ENCODE data around the gene MT1B. TPM values are rescaled to one million over a fixed set of nuclear protein-coding genes. Genes with fewer than 3 reads are reported as not detected.
A peak's percentile ranks its signal among the peaks of the same experiment; 100 is the strongest.
"Not testable (repeated sequence)": the region's sequence is repeated elsewhere in the genome, so short reads cannot be mapped to it uniquely, and the experiment has no call there.

The MT1B gene
- total RNA-seq, 6 experiments from 2014 or later: not detected

DNA sequence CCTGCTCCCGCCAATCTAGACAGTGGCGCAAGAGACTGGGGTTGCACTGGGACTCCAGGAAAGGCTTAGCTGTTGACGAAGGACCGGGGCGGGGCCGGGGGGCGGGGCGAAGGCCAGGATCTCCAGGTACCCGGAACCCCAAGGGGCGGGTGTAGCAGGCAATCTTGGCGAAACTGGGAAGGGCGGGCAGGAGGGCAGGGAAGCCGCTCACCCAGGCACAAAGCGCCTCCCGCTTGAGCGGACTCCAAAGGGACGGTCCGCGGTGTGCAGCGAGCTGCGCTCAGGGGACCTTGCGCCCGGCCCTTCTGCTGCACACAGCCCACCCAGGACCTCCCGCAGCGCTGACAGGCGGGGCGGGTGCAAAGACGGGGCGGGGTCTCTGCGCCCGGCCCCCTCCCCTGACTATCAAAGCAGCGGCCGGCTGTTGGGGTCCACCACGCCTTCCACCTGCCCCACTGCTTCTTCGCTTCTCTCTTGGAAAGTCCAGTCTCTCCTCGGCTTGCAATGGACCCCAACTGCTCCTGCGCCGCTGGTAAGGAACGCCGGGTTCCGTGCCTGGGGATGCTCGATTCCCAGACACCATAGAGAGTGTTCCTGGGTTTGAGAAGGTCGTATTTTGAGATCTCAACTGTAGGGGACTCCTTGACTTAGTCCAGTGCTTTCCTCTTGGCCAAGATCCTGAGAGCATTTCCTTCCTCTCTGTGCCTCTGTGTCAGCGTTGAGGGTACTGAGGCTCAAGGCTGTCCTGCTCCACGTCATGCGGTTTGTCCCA is 6.1 kb downstream of the MT1B start, which contains the start of gene MT1F:
MT1F (plus strand) TSS at position 405 of the 772 bp plus-strand sequence; CDS start at position 505, 100 bp downstream.
- H3K27me3 Mint-ChIP-seq (ENCODE audit: insufficient read depth): peaks cover 68% of the 10 kb centered on the region
- 0 out of 2 replicates have a peak, but pooled peaks cover 3% of the 10 kb centered on the region for H3K36me3 Mint-ChIP-seq (ENCODE audit: low read depth)
- H3K4me1 Mint-ChIP-seq (ENCODE audit: low read depth): peaks cover 14% of the 10 kb centered on the region
- DNase-seq: no peak
- TF ChIP-seq, protein P1, sequence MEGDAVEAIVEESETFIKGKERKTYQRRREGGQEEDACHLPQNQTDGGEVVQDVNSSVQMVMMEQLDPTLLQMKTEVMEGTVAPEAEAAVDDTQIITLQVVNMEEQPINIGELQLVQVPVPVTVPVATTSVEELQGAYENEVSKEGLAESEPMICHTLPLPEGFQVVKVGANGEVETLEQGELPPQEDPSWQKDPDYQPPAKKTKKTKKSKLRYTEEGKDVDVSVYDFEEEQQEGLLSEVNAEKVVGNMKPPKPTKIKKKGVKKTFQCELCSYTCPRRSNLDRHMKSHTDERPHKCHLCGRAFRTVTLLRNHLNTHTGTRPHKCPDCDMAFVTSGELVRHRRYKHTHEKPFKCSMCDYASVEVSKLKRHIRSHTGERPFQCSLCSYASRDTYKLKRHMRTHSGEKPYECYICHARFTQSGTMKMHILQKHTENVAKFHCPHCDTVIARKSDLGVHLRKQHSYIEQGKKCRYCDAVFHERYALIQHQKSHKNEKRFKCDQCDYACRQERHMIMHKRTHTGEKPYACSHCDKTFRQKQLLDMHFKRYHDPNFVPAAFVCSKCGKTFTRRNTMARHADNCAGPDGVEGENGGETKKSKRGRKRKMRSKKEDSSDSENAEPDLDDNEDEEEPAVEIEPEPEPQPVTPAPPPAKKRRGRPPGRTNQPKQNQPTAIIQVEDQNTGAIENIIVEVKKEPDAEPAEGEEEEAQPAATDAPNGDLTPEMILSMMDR (IDR thresholded peaks at IDR 0.05): no peak
- H3K9me3 Mint-ChIP-seq: no peaks in the 10 kb centered on the region
- peak within 1 kb of the TSS; percentile 81 for H3K4me3 Mint-ChIP-seq
- no peak within 1 kb of the TSS for H3K27ac Mint-ChIP-seq

DNA sequence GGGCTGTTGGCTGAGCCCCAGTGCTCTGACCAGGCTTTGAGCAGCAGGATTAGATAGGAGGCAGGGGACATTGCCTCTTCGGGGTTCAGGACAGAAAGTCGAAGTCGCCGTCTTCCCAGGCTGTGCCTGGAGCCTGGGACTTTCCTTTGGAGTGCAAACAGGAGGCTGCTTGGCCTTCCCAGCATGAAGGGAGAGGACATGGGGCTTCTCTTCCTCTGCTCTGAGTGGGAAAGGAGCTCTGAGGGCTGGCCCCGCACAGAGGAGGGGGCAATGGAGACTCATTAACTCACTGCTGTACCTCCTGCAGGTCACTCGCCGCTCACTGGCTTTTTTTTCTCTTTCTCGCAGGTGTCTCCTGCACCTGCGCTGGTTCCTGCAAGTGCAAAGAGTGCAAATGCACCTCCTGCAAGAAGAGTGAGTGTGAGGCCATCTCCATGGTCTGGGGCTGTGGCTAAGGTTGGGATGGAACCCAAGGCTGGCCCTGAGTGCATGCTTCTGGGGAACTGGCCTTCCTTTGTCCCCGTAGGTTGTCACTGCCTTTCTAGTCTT is 6.7 kb downstream of the MT1B start:
- no peak overlapping the region for H3K27ac Mint-ChIP-seq
- peaks cover 64% of the 10 kb centered on the region for H3K27me3 Mint-ChIP-seq (ENCODE audit: insufficient read depth)

DNA sequence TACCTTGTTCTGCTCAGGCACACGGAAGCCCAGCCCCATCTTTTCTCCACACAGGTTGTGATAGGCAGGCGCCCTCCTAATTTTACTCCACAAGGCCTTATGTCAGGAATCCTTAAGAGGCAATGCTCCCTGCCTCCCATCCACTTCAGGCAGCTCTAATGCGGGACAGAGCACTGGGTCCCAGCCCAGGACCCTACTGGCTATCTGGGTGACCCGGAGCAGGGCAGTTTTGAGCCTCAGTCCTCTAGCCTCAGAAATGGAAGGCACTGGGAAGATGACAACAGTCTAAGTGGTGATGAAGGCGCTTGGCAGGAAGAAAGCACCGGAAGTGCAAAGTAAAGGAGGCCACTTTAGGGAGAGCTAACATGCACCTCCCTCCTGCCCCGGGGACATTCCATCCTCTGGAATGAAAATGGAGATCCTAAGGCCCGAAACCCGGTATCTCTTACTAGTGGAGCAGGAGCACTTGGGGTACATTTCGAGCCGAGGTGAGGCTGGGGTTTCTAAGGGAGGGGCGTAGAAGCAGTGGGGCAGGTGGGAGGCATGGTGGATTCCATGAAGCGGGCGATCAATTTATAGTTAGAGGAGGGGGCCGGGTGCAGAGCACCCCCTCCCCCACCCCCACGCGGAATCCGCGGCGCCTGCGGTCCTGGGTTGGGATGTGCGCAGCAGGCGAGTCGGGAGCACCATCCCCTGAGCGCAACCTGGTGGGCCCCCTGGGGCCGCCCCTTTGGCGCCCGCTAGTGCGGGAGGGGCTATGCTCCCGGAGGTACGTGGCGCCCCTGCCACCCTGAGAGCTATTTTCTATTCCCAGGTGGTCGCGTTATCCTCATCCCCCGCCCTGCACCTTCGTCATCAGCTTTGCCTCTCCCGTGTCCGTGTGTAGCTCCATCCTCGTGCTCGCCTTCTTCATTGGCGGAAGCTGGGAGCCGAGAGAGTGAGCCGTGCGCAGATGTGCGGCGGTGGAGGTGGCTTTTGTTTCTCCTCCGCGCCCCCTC is 11.0 kb downstream of the MT1B start:
- peak overlapping the region; percentile 42 for H3K4me3 Mint-ChIP-seq
- TF ChIP-seq, protein P1 (IDR thresholded peaks at IDR 0.05): no peak
- DNase-seq: no peak
- 0 out of 2 replicates have a peak, but pooled peaks cover 3% of the 10 kb centered on the region for H3K36me3 Mint-ChIP-seq (ENCODE audit: low read depth)
- H3K9me3 Mint-ChIP-seq: no peaks in the 10 kb centered on the region
- H3K27me3 Mint-ChIP-seq (ENCODE audit: insufficient read depth): peaks cover 69% of the 10 kb centered on the region
- H3K27ac Mint-ChIP-seq: no peak overlapping the region
- peaks cover 15% of the 10 kb centered on the region for H3K4me1 Mint-ChIP-seq (ENCODE audit: low read depth)

More for the DNA sequence above, 6.7 kb downstream of the MT1B start:
- Mint-ChIP-seq H3K4me3 (peak overlapping the region; percentile 81; the same call in 1 of the 2 replicates), H3K4me1 (ENCODE audit: low read depth) (peaks cover 15% of the 10 kb centered on the region), H3K9me3 (no peaks in the 10 kb centered on the region), H3K36me3 (ENCODE audit: low read depth) (0 out of 2 replicates have a peak, but pooled peaks cover 3% of the 10 kb centered on the region)
- no peak for DNase-seq
- TF ChIP-seq, protein P1 (IDR thresholded peaks at IDR 0.05): no peak

DNA sequence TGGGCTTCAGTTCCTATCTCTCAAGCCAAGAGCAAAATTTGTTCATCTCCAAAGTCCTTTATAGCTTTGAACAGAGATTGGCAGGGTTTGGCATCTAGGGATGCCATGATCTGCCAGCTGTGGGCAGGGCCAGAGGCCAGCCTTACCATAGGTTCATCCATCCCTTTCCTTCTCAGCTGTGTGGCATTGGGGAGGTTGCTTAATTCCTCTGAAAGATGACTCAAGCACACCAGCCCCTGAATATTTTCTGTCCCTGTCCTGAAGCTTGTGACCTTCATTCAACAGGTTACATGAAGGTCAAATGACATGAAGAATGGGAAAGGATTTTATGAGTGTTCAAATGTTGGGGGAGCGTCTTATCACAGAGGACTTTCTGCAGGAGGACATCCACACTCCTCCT is 12.8 kb downstream of the MT1B start:
- no peaks in the 10 kb centered on the region; the same call in 1 of the 2 replicates for H3K36me3 Mint-ChIP-seq (ENCODE audit: low read depth)
- no peak for DNase-seq
- TF ChIP-seq, protein P1 (IDR thresholded peaks at IDR 0.05): no peak
- no peak overlapping the region for H3K27ac Mint-ChIP-seq
- H3K9me3 Mint-ChIP-seq: no peaks in the 10 kb centered on the region
- H3K4me3 Mint-ChIP-seq: no peak overlapping the region
- peaks cover 71% of the 10 kb centered on the region for H3K27me3 Mint-ChIP-seq (ENCODE audit: insufficient read depth)
- H3K4me1 Mint-ChIP-seq (ENCODE audit: low read depth): peaks cover 7% of the 10 kb centered on the region

DNA sequence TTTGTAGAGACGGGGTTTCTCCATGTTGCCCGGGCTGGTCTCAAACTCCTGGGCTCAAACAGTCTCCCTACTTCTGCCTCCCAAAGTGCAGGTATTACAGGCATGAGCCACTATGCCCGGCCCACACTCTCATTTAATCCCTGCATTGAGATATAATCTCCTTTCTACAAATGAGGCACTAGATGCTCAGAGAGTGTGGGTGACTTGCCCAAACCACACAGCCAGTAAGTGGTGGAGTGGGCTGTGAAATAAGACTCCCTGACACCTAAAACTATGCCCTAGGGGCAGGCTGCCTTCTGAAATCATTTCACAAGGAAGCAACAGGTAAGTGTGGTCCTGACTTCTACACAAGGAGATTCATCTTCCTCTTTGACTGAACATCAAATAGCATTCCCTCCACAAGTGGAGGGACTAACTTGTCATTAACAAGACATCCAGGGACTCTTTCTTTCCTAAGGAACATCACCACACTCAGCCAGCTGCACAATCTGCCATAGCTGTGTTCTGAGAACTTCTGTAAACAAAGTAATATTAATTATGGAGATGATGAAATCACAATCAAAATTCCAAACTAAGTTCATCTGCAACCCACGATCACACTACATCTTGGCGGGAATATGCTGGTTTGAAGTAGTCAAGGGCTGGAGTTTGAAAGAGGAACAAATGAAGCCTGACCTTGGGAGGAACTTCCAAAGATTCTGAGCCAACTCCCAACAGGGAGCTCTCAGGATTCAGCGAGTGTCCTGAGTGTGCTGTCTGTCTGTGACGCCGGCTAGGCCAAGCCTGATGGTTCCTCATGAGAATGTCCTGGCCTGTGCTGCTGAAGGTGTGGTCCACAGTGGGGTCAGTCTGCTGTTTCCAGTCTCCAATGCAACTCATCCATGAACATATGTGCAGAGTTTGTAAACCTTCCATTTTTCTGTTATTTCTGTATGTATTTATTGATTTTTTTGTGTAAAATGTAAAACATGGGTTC is 13.9 kb downstream of the MT1B start:
- H3K27ac Mint-ChIP-seq; H3K4me3 Mint-ChIP-seq; DNase-seq; H3K9me3 Mint-ChIP-seq; H3K36me3 Mint-ChIP-seq (ENCODE audit: low read depth): not testable (repeated sequence)
- peaks cover 78% of the 10 kb centered on the region for H3K27me3 Mint-ChIP-seq (ENCODE audit: insufficient read depth)
- H3K4me1 Mint-ChIP-seq (ENCODE audit: low read depth): peaks cover 11% of the 10 kb centered on the region
